HEK293 (cell line): Measurements from ENCODE around the gene ANKRD33B.

ENCODE experiments used
- KLF7 ChIP-seq: fragments of 450-650 bp; formaldehyde crosslinking; IDR thresholded peaks from 2 replicates; pipeline ENCODE4 v1.5.1; 2016; ENCODE audit warnings: missing biosample characterization, missing genetic modification characterization, borderline replicate concordance
- PRDM1 ChIP-seq: fragments of 450-650 bp; formaldehyde crosslinking; IDR thresholded peaks from 2 replicates; pipeline ENCODE4; 2016; ENCODE audit warnings: missing biosample characterization, missing genetic modification characterization
- RBAK ChIP-seq: fragments of 450-650 bp; formaldehyde crosslinking; IDR thresholded peaks from 2 replicates; pipeline ENCODE4 v1.5.1; 2016; ENCODE audit warnings: missing biosample characterization, missing genetic modification characterization
- YY1 ChIP-seq: fragments of 450-650 bp; formaldehyde crosslinking; IDR thresholded peaks from 2 replicates; pipeline ENCODE4 v1.5.1; 2018; ENCODE audit warnings: missing biosample characterization, missing genetic modification characterization
- ZNF138 ChIP-seq: fragments of 450-650 bp; formaldehyde crosslinking; IDR thresholded peaks from 2 replicates; pipeline ENCODE4 v1.5.1; 2016; ENCODE audit warnings: missing biosample characterization, missing genetic modification characterization, borderline replicate concordance
- ZNF274 ChIP-seq, 2 experiments: fragments of 200-500 bp in 1 of 2; fragments of 450-650 bp in 1 of 2; sonication (Bioruptor generic) in 1 of 2; formaldehyde crosslinking in 1 of 2; IDR thresholded peaks; 2 replicates each; pipeline versions ENCODE4 v1.5.1 to v1.6.1; 2014 to 2016; ENCODE audit warnings: borderline replicate concordance in 1 of 2, inconsistent platforms in 1 of 2, low read length in 1 of 2, missing biosample characterization in 1 of 2, missing genetic modification characterization in 1 of 2
- ZNF514 ChIP-seq: fragments of 450-650 bp; formaldehyde crosslinking; IDR thresholded peaks from 2 replicates; pipeline ENCODE4 v1.5.1; 2016; ENCODE audit warnings: missing biosample characterization, missing genetic modification characterization
- ZNF530 ChIP-seq: fragments of 450-650 bp; formaldehyde crosslinking; IDR thresholded peaks from 2 replicates; pipeline ENCODE4 v1.5.1; 2016; ENCODE audit warnings: low read depth, missing biosample characterization, missing genetic modification characterization
- ZNF777 ChIP-seq: fragments of 450-650 bp; formaldehyde crosslinking; IDR thresholded peaks from 2 replicates; pipeline ENCODE4 v1.5.1; 2017; ENCODE audit warnings: missing biosample characterization, missing genetic modification characterization, borderline replicate concordance
- TF ChIP-seq, protein P1 (sequence below): fragments of 450-650 bp; formaldehyde crosslinking; IDR thresholded peaks from 2 replicates; pipeline ENCODE4 v1.5.1; 2016; ENCODE audit warnings: missing biosample characterization, missing genetic modification characterization
- TF ChIP-seq, protein P2 (sequence below): fragments of 450-650 bp; formaldehyde crosslinking; IDR thresholded peaks from 2 replicates; pipeline ENCODE4 v1.5.1; 2016; ENCODE audit warnings: missing biosample characterization, missing genetic modification characterization
- TF ChIP-seq, protein P3 (sequence below): fragments of 450-650 bp; formaldehyde crosslinking; IDR thresholded peaks from 2 replicates; pipeline ENCODE4 v1.5.1; 2016; ENCODE audit warnings: missing biosample characterization, missing genetic modification characterization
- TF ChIP-seq, protein P4 (sequence below): fragments of 450-650 bp; formaldehyde crosslinking; IDR thresholded peaks from 2 replicates; pipeline ENCODE4 v1.5.1; 2016; ENCODE audit warnings: missing biosample characterization, missing genetic modification characterization, low read depth

DNA sequence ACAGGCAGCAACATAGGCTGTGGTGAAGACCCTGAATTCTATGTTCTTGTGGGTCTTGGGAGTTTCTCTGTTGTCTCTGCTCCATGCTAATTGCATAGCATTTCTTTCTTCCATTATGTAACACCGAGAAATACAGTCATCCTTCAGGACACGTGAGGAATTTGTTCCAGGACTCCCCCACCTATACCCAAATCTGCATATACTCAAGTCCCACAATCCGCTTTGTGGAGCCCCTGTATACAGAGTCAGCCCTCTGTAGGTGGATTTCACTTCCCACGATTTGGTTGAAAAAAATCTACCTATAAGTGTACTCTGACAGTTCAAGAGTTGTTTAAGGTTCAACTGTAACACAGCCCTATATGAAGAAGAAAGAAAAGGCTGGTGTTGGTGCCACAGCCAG lies 22.1 kb downstream of the ANKRD33B start:
- TF ChIP-seq, protein P1, sequence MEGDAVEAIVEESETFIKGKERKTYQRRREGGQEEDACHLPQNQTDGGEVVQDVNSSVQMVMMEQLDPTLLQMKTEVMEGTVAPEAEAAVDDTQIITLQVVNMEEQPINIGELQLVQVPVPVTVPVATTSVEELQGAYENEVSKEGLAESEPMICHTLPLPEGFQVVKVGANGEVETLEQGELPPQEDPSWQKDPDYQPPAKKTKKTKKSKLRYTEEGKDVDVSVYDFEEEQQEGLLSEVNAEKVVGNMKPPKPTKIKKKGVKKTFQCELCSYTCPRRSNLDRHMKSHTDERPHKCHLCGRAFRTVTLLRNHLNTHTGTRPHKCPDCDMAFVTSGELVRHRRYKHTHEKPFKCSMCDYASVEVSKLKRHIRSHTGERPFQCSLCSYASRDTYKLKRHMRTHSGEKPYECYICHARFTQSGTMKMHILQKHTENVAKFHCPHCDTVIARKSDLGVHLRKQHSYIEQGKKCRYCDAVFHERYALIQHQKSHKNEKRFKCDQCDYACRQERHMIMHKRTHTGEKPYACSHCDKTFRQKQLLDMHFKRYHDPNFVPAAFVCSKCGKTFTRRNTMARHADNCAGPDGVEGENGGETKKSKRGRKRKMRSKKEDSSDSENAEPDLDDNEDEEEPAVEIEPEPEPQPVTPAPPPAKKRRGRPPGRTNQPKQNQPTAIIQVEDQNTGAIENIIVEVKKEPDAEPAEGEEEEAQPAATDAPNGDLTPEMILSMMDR (tag by site-specific recombination): no peak
- TF ChIP-seq YY1 (no peak), ZNF530 (no peak), ZNF274 (IDR thresholded peaks at IDR 0.05; ENCODE audit: low read length) (no peak), ZNF274 (tag by site-specific recombination; IDR thresholded peaks at IDR 0.05; ENCODE audit: borderline replicate concordance) (no peak), KLF7 (tag by site-specific recombination) (no peak), RBAK (no peak), PRDM1 (no peak), ZNF138 (no peak), ZNF514 (no peak), ZNF777 (tag by site-specific recombination) (no peak)
- TF ChIP-seq, protein P2, sequence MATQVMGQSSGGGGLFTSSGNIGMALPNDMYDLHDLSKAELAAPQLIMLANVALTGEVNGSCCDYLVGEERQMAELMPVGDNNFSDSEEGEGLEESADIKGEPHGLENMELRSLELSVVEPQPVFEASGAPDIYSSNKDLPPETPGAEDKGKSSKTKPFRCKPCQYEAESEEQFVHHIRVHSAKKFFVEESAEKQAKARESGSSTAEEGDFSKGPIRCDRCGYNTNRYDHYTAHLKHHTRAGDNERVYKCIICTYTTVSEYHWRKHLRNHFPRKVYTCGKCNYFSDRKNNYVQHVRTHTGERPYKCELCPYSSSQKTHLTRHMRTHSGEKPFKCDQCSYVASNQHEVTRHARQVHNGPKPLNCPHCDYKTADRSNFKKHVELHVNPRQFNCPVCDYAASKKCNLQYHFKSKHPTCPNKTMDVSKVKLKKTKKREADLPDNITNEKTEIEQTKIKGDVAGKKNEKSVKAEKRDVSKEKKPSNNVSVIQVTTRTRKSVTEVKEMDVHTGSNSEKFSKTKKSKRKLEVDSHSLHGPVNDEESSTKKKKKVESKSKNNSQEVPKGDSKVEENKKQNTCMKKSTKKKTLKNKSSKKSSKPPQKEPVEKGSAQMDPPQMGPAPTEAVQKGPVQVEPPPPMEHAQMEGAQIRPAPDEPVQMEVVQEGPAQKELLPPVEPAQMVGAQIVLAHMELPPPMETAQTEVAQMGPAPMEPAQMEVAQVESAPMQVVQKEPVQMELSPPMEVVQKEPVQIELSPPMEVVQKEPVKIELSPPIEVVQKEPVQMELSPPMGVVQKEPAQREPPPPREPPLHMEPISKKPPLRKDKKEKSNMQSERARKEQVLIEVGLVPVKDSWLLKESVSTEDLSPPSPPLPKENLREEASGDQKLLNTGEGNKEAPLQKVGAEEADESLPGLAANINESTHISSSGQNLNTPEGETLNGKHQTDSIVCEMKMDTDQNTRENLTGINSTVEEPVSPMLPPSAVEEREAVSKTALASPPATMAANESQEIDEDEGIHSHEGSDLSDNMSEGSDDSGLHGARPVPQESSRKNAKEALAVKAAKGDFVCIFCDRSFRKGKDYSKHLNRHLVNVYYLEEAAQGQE: no peak
- TF ChIP-seq, protein P3, sequence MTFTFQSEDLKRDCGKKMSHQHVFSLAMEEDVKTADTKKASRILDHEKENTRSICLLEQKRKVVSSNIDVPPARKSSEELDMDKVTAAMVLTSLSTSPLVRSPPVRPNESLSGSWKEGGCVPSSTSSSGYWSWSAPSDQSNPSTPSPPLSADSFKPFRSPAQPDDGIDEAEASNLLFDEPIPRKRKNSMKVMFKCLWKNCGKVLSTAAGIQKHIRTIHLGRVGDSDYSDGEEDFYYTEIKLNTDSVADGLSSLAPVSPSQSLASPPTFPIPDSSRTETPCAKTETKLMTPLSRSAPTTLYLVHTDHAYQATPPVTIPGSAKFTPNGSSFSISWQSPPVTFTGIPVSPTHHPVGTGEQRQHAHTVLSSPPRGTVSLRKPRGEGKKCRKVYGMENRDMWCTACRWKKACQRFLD: no peak
- TF ChIP-seq, protein P4, sequence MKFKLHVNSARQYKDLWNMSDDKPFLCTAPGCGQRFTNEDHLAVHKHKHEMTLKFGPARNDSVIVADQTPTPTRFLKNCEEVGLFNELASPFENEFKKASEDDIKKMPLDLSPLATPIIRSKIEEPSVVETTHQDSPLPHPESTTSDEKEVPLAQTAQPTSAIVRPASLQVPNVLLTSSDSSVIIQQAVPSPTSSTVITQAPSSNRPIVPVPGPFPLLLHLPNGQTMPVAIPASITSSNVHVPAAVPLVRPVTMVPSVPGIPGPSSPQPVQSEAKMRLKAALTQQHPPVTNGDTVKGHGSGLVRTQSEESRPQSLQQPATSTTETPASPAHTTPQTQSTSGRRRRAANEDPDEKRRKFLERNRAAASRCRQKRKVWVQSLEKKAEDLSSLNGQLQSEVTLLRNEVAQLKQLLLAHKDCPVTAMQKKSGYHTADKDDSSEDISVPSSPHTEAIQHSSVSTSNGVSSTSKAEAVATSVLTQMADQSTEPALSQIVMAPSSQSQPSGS (tag by site-specific recombination): no peak
